VCaP (cell line): ENCODE data around the gene CENPK.

ENCODE experiments used
- H3K27ac ChIP-seq: fragments of 450-650 bp; 2 replicates; pipeline ENCODE4 v1.5.1; 2017
- CTCF ChIP-seq: fragments of 450-650 bp; conservative IDR thresholded peaks from 2 replicates; pipeline ENCODE4 v1.5.1; 2017; ENCODE audit warnings: mild to moderate bottlenecking, moderate library complexity

The CENPK gene

DNA sequence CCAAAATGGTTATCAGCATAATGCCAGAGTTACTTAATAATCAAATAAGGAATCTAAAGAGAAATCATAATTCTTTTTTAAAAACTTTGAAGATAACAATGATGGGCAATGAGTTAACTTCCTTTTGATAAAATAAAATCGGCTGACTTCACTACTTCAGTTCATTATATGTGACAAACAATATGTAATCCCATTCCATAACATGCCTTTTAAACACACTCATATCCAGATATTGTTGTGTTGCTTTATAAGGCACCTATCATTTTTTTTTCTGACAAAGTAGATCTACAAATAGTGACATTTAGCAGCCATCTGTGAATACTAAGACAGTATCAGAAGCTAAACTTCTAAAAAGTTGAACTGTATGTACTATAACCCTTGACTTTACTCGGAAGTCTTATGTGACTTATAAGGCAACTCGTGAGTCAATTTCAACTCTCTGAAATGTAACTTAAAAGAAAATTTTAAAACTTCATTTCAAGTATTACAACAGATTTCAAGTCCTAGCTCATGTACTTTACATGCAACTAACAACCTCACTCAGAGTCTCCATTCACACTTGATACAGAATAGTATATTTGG lies 88.7 kb downstream of the CENPK start:
- no peak overlapping the region for H3K27ac ChIP-seq
- TF ChIP-seq CTCF: no peak

DNA sequence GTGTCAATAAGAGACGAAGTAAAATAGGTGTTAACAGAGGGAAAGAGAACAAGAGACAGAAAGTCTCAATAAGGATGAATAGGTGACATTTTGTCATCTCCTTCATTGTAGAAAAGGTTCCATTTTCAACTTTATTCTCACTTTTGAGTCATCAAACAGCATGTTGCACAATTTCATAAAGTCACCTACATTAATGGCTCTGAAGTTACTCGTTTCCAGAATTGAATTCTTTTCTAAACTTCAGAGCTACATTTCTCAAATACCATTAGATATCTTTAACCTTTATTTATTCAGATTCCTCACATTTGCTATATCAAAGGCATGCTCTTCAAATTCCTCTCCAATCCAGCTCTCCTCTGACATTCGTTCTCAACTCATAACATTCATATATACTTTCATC lies 94.3 kb downstream of the CENPK start:
- no peak for TF ChIP-seq CTCF
- no peak overlapping the region for H3K27ac ChIP-seq
